Hepatocyte (in vitro differentiated cells): ENCODE data around the gene GALNT4.

Experiments
- EZH2phosphoT487 ChIP-seq: fragments of 200-600 bp; sonication (generic); IDR thresholded peaks from one replicate; pipeline ENCODE4 v1.6.1; 2018; ENCODE audit warnings: antibody characterized with exemption, mild to moderate bottlenecking, low read depth, moderate library complexity; ENCODE audit not compliant: unreplicated experiment, severe bottlenecking
- TF ChIP-seq, protein P1 (sequence below): fragments of 200-600 bp; sonication (generic); IDR thresholded peaks from 2 replicates; pipeline ENCODE4 v1.5.1; 2016; ENCODE audit warnings: antibody characterized with exemption, mild to moderate bottlenecking; ENCODE audit not compliant: poor library complexity

DNA sequence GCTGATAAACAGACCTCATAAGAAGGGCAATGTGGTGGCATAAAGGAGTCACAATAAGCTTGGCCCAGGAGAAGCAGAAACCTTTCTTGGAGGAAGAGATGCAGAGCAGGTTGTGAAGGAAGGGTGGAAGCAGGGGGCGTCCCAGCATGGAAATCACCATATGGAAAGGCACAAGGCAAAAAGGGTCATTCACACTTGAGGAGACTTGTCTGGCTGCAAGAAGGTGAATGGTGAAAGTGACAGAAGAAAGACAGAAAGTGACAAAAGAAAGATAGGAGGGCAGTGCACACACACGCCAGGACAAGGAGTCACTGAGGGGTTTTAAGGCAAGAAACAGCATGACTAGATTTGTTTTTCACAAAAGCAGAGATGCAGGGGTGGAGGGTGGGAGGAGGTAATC is 38.3 kb downstream of the GALNT4 start:
- TF ChIP-seq, protein P1, sequence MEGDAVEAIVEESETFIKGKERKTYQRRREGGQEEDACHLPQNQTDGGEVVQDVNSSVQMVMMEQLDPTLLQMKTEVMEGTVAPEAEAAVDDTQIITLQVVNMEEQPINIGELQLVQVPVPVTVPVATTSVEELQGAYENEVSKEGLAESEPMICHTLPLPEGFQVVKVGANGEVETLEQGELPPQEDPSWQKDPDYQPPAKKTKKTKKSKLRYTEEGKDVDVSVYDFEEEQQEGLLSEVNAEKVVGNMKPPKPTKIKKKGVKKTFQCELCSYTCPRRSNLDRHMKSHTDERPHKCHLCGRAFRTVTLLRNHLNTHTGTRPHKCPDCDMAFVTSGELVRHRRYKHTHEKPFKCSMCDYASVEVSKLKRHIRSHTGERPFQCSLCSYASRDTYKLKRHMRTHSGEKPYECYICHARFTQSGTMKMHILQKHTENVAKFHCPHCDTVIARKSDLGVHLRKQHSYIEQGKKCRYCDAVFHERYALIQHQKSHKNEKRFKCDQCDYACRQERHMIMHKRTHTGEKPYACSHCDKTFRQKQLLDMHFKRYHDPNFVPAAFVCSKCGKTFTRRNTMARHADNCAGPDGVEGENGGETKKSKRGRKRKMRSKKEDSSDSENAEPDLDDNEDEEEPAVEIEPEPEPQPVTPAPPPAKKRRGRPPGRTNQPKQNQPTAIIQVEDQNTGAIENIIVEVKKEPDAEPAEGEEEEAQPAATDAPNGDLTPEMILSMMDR: no peak
- no peak for TF ChIP-seq EZH2phosphoT487
